GM23248 (cell line): ENCODE measurements around the gene SNX22.

Source experiments
- EZH2 ChIP-seq: fragments of 200-600 bp; sonication (generic); IDR thresholded peaks from 2 replicates; pipeline ENCODE4 v1.6.1; 2018; ENCODE audit warnings: antibody characterized with exemption, mild to moderate bottlenecking; ENCODE audit not compliant: insufficient read depth, poor library complexity, severe bottlenecking
- EZH2phosphoT487 ChIP-seq: fragments of 200-600 bp; sonication (generic); IDR thresholded peaks from 2 replicates; pipeline ENCODE4 v1.6.1; 2018; ENCODE audit warnings: antibody characterized with exemption, moderate library complexity, mild to moderate bottlenecking, low read depth; ENCODE audit not compliant: insufficient read depth

DNA sequence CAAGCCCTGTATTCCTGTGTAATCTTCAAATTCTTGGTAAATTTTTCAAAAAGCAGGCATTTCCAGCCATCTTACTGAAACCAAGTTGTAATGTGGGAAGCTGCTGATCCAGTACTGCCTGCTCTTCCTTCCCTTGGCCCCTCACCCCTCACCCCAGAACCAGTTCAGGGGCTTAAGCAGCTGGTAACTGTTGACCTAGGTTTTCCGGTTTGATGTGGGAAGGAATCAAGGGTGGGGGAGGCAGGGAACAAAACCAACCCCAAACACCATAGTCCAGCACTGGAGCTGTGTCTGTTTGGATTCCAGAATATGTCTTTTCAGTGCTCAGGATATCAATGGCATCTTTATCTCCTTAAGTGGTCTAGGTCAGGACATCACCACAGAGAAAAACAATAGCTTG is 29.1 kb upstream of the SNX22 start:
- no peak for TF ChIP-seq EZH2
- no peak for TF ChIP-seq EZH2phosphoT487
